SU-DHL-6 (cell line): ENCODE results near the gene TAS2R13.

Source experiments
- EZH2phosphoT487 ChIP-seq: fragments of 200-600 bp; sonication (generic), shearing (Covaris generic); conservative IDR thresholded peaks from 2 replicates; pipeline ENCODE4 v1.6.1; 2018; ENCODE audit warnings: mild to moderate bottlenecking, antibody characterized with exemption, low read length, moderate library complexity, mixed read lengths
- TF ChIP-seq, protein P1 (sequence below): fragments of 200-600 bp; sonication (generic); IDR thresholded peaks from one replicate; pipeline ENCODE4 v1.5.1; 2017; ENCODE audit warnings: antibody characterized with exemption, mild to moderate bottlenecking, low read length, moderate library complexity; ENCODE audit not compliant: insufficient read depth, poor library complexity, severe bottlenecking

DNA sequence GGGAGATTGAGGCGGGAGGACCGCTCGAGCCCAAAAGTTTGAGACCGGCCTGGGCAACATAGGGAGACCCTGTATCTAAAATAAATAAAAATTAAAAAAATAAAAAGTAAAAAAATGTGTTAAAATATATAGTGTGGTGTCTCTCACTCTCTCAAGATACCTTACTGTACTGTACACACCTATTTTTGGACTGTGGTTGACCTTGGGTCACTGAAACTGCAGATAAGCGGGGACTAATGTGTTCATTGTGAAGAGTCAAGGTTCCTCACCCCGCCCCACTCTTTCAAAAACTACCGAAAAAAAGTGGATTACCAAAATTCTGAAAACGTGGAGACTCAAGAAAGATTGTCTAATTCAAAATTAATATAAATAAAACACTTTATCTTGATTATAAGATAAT lies 1.0 kb upstream of the TAS2R13 start:
- TF ChIP-seq, protein P1, sequence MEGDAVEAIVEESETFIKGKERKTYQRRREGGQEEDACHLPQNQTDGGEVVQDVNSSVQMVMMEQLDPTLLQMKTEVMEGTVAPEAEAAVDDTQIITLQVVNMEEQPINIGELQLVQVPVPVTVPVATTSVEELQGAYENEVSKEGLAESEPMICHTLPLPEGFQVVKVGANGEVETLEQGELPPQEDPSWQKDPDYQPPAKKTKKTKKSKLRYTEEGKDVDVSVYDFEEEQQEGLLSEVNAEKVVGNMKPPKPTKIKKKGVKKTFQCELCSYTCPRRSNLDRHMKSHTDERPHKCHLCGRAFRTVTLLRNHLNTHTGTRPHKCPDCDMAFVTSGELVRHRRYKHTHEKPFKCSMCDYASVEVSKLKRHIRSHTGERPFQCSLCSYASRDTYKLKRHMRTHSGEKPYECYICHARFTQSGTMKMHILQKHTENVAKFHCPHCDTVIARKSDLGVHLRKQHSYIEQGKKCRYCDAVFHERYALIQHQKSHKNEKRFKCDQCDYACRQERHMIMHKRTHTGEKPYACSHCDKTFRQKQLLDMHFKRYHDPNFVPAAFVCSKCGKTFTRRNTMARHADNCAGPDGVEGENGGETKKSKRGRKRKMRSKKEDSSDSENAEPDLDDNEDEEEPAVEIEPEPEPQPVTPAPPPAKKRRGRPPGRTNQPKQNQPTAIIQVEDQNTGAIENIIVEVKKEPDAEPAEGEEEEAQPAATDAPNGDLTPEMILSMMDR = no peak
- no peak for TF ChIP-seq EZH2phosphoT487
